Osteoblast (primary cell): ENCODE results near the gene FGF12. TPM values are rescaled to one million over a fixed set of nuclear protein-coding genes. Genes with fewer than 3 reads are reported as not detected.

Experiments
- DNase-seq: peaks from one replicate; pipeline ENCODE4 v3.0.0; 2011; ENCODE audit warnings: low spot score, mixed read lengths; ENCODE audit not compliant: insufficient read length; ENCODE audit errors: missing footprints
- H2AFZ ChIP-seq: 2 replicates; pipeline ENCODE4 v1.6.0; 2011; ENCODE audit warnings: mild to moderate bottlenecking, low read length
- H3K27ac ChIP-seq: 2 replicates; pipeline ENCODE4 v1.5.1; 2011; ENCODE audit warnings: mild to moderate bottlenecking, low read depth, low read length, moderate library complexity
- H3K27me3 ChIP-seq: 2 replicates; pipeline ENCODE4 v1.6.0; 2012; ENCODE audit warnings: mild to moderate bottlenecking, control low read depth, inconsistent platforms, low read length, moderate library complexity; ENCODE audit not compliant: insufficient read depth
- H3K36me3 ChIP-seq: 2 replicates; pipeline ENCODE4 v1.5.1; 2011; ENCODE audit warnings: mild to moderate bottlenecking, low read length, control low read depth, moderate library complexity; ENCODE audit not compliant: insufficient read depth
- H3K4me1 ChIP-seq: 2 replicates; pipeline ENCODE4 v1.5.1; 2011; ENCODE audit warnings: mild to moderate bottlenecking, low read length, control low read depth, moderate library complexity; ENCODE audit not compliant: insufficient read depth
- H3K4me2 ChIP-seq: 2 replicates; pipeline ENCODE4 v1.6.0; 2011; ENCODE audit warnings: mild to moderate bottlenecking, low read length; ENCODE audit not compliant: insufficient read depth
- H3K4me3 ChIP-seq: fragments of 200-600 bp; sonication (generic); 3 replicates; pipeline ENCODE4 v1.5.1; 2012; ENCODE audit warnings: mild to moderate bottlenecking, low read length, inconsistent platforms; ENCODE audit not compliant: insufficient read depth
- H3K79me2 ChIP-seq: 2 replicates; pipeline ENCODE4 v1.6.0; 2012; ENCODE audit warnings: mild to moderate bottlenecking, low read length, control low read depth, inconsistent platforms; ENCODE audit not compliant: insufficient read depth
- H3K9me3 ChIP-seq: 2 replicates; pipeline ENCODE4 v1.5.1; 2011; ENCODE audit warnings: low read depth, low read length, control low read depth
- H4K20me1 ChIP-seq: 2 replicates; pipeline ENCODE4 v1.6.0; 2012; ENCODE audit warnings: mild to moderate bottlenecking, low read length, control low read depth; ENCODE audit not compliant: insufficient read depth
- total RNA-seq: library from RNA; depleted of rRNA; stranded (reverse); fragments of >200 nt; gene quantifications from 2 replicates; pipeline ENCODE4 v1.2.3, GENCODE V29; 2012
- TF ChIP-seq, protein P1 (sequence below): IDR thresholded peaks from 2 replicates; pipeline ENCODE4 v1.5.1; 2011; ENCODE audit warnings: mild to moderate bottlenecking, low read depth, low read length, moderate library complexity; ENCODE audit errors: extremely low read depth

The FGF12 gene
- total RNA-seq, 1 donor: not detected

DNA sequence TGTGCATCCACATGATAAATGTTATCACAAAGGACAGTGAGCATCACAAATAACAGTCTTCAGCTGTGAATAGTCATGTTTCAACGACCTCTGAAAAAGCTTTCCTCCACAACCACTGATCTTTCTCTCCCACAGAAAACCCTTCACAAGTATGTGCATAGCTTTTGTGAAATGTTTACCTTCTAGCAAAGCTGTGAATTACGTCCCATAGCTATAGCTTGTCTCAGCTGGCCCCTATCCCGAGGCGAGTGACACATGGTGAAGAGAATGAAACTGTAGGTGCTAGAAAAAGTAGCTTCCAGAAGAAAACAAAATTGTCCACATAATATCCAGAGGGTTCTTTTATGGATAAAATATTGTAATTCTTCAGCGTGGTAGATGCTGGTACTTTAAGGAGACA, 182.0 kb downstream of the FGF12 start:
- H3K4me3 ChIP-seq: no peak overlapping the region
- no peak overlapping the region for H2AFZ ChIP-seq
- H3K9me3 ChIP-seq: peaks cover 3% of the 10 kb centered on the region
- no peaks in the 10 kb centered on the region for H3K36me3 ChIP-seq
- no peaks in the 10 kb centered on the region for H3K79me2 ChIP-seq
- H3K4me2 ChIP-seq: no peak overlapping the region
- H3K27me3 ChIP-seq: no peaks in the 10 kb centered on the region
- H3K27ac ChIP-seq: no peak overlapping the region
- no peaks in the 10 kb centered on the region for H3K4me1 ChIP-seq
- H4K20me1 ChIP-seq: no peaks in the 10 kb centered on the region
- TF ChIP-seq, protein P1, sequence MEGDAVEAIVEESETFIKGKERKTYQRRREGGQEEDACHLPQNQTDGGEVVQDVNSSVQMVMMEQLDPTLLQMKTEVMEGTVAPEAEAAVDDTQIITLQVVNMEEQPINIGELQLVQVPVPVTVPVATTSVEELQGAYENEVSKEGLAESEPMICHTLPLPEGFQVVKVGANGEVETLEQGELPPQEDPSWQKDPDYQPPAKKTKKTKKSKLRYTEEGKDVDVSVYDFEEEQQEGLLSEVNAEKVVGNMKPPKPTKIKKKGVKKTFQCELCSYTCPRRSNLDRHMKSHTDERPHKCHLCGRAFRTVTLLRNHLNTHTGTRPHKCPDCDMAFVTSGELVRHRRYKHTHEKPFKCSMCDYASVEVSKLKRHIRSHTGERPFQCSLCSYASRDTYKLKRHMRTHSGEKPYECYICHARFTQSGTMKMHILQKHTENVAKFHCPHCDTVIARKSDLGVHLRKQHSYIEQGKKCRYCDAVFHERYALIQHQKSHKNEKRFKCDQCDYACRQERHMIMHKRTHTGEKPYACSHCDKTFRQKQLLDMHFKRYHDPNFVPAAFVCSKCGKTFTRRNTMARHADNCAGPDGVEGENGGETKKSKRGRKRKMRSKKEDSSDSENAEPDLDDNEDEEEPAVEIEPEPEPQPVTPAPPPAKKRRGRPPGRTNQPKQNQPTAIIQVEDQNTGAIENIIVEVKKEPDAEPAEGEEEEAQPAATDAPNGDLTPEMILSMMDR: no peak
- no peak for DNase-seq

DNA sequence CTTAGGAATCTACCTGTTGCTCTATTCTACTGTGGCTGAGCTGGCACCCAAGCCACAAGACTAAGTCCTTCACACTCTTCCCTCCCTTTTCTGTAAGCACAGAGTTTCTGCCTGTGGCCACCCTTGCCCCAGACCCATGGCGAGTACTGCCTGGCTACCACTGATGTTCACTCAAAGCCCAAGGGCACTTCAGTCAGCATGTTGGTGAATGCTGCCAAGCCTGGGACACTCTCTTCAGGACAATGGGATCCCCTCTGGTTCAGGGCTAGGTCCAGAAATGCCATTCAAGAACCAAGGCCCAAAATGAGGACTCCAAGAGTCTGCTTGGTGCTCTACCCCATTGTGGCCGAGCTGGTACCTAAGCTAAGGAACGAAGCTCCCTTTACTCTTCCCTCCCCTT, 184.2 kb downstream of the FGF12 start:
- DNase-seq: no peak
- H3K4me3 ChIP-seq: no peak overlapping the region
- no peak overlapping the region for H2AFZ ChIP-seq
- H3K4me1 ChIP-seq: no peaks in the 10 kb centered on the region
- H3K27ac ChIP-seq: no peak overlapping the region
- no peak overlapping the region for H3K4me2 ChIP-seq
- no peaks in the 10 kb centered on the region for H3K27me3 ChIP-seq
- no peaks in the 10 kb centered on the region for H3K36me3 ChIP-seq
- H4K20me1 ChIP-seq: no peaks in the 10 kb centered on the region
- H3K9me3 ChIP-seq: peaks cover 3% of the 10 kb centered on the region
- no peaks in the 10 kb centered on the region for H3K79me2 ChIP-seq
- TF ChIP-seq, protein P1: no peak

DNA sequence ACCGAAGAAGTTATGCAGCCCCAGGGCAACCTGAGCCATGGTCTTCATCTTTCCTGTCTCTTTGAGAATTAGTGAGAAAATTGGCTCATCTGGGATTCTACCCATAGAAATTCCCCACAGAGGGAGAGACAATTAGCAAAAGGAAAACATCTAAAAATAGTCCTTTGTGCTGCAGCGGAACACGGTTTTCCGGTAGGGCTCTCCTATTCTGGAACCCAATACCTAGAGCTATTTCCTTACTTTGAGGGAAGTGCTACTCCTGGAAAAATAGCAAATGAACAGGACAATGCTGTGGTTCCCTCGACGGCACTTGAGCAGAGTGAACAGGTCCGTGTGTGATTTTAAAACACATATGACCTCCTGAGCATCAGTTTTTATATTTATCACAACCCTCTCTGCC, 210.5 kb downstream of the FGF12 start:
- Histone ChIP-seq H3K9me3 (no peaks in the 10 kb centered on the region), H3K27me3 (peaks cover 5% of the 10 kb centered on the region), H3K4me1 (no peaks in the 10 kb centered on the region), H3K79me2 (no peaks in the 10 kb centered on the region), H2AFZ (no peak overlapping the region), H3K27ac (no peak overlapping the region), H3K36me3 (no peaks in the 10 kb centered on the region), H3K4me3 (no peak overlapping the region), H4K20me1 (no peaks in the 10 kb centered on the region), H3K4me2 (no peak overlapping the region)
- DNase-seq: no peak
- TF ChIP-seq, protein P1: no peak

DNA sequence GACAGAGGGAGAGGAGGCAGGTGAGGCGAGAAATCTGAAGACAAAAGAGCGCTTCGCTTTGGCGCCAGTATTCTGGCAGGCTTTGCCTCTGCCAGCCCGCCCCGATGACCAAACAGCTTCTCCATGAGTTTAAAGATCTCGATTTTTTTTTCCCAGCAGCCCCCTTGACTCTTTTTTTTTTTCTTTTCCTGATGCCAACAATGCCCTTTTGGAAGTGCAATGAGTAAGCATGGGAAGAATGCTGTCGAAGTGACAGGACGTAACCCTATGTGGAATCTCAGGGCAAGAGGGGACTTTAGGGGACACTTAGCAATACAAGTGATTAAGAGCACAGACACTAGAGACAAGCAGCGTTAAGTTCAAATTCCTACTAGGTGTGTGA, 211.7 kb downstream of the FGF12 start:
- H3K36me3 ChIP-seq: no peaks in the 10 kb centered on the region
- no peak overlapping the region for H2AFZ ChIP-seq
- no peaks in the 10 kb centered on the region for H3K4me1 ChIP-seq
- H3K9me3 ChIP-seq: no peaks in the 10 kb centered on the region
- H3K79me2 ChIP-seq: no peaks in the 10 kb centered on the region
- H3K4me2 ChIP-seq: no peak overlapping the region
- H3K4me3 ChIP-seq: no peak overlapping the region
- DNase-seq: no peak
- peaks cover 5% of the 10 kb centered on the region for H3K27me3 ChIP-seq
- no peak overlapping the region for H3K27ac ChIP-seq
- H4K20me1 ChIP-seq: no peaks in the 10 kb centered on the region
- TF ChIP-seq, protein P1: no peak
